ENCODE data around the gene NDUFA5. TPM values are rescaled to one million over a fixed set of nuclear protein-coding genes. Genes with fewer than 3 reads are reported as not detected.
"Not testable (repeated sequence)": the region's sequence is repeated elsewhere in the genome, so short reads cannot be mapped to it uniquely, and the experiment has no call there.

The NDUFA5 gene
- polyA plus RNA-seq, 1 of the 3 experiments (the other 2 are of a cell fraction) = 10.9 TPM

DNA sequence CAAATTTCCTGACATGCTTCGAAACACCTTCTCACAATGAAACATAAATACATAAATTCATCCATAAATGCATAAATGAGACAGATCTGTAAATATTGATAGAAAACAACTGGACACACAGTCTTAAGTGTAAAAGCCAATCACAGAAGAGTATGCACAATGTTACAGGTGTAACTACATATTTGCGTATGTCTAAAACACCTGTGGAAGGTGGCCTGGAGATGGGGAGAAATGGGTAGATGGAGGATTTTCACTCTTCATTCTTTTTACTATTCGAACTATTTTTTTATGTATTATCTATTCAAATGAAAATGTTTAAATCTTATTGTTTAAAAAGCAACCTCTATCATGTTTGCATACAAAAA lies 24.1 kb downstream of the NDUFA5 start (continued):
- no peak for TF ChIP-seq EZH2phosphoT487 (IDR thresholded peaks at IDR 0.05; ENCODE audit: borderline replicate concordance, low read depth)
- no peak for TF ChIP-seq EP300 (IDR thresholded peaks at IDR 0.05; ENCODE audit: borderline replicate concordance in 1 of 2, low read depth in 1 of 2, low read length in 1 of 2)
- TF ChIP-seq FOSL2 (IDR thresholded peaks at IDR 0.05; ENCODE audit: borderline replicate concordance, low read depth) = no peak
- TF ChIP-seq TCF12 (IDR thresholded peaks at IDR 0.05) = no peak
- no peak for TF ChIP-seq NFIC (IDR thresholded peaks at IDR 0.05; ENCODE audit: borderline replicate concordance)
- no peak for TF ChIP-seq RCOR1 (IDR thresholded peaks at IDR 0.05; ENCODE audit: low read length)

DNA sequence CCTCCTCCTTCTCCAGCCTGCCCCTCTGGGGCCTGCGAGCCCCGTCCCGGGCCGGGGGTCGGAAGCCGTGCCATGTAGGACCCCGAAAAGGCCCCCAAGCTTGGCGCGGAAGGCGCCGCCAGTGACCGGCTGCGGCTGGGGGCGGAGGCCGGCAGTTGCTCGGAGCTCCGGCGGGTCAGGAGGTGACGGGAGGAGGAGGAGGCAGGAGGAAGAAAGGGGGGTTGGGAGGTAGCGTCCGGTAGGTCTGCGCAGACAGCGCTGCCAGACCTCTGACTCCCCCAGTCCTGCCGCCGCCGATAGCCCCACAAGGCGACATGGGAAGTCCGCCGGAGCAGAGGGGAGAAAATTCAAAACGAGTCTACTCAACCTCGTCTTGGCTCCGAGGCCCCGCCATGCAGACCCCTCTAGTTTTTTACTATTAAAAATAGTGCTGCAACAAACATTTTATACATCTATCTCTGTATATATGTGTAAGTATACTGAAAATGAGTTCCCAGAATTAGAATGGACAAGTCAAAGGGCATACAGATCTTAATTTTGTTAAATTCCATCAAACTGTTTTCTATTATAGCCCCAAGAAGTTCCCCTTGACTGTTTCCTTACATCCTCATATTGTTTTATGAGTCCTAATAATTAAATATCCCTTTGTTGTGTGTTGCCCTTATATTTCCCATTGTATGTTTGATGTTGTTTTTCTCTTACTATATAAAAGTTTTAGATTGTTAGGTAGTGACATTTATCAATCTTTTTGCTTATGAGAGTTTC lies 24.6 kb downstream of the NDUFA5 start:
- H3K9me2 ChIP-seq; H3K4me1 ChIP-seq (ENCODE audit: control insufficient read depth in 1 of 2, insufficient read depth in 2 of 2, low read depth in 1 of 2, low read length in 1 of 2); H3K27ac ChIP-seq (ENCODE audit: low read depth in 2 of 2, low read length in 1 of 2); H3K79me2 ChIP-seq (ENCODE audit: insufficient read depth); H4K20me1 ChIP-seq (ENCODE audit: insufficient read depth); H3K27me3 ChIP-seq (ENCODE audit: insufficient read depth); H3K9me3 ChIP-seq; H3K36me3 ChIP-seq (replicated peaks in 1 of 2; ENCODE audit: control insufficient read depth in 1 of 2, insufficient read depth in 2 of 2, low read length in 1 of 2); CTCF ChIA-PET; POLR2A ChIA-PET; H3K9ac ChIP-seq: not testable (repeated sequence)
- H2AFZ ChIP-seq (ENCODE audit: low read depth) = peak overlapping the region; percentile 64
- WGBS (ENCODE audit: low lambda C conversion rate) = 4% methylated on average over 20 of the region's 33 CpGs
- DNase-seq = peak; percentile 10
- H3F3A ChIP-seq (replicated peaks; ENCODE audit: insufficient read depth) = peaks cover 28% of the 10 kb centered on the region
- peak overlapping the region; percentile 60 for H3K4me2 ChIP-seq
- peak overlapping the region; percentile 45 to 47 for H3K4me3 ChIP-seq (ENCODE audit: low read depth in 2 of 2, low read length in 1 of 2)

DNA sequence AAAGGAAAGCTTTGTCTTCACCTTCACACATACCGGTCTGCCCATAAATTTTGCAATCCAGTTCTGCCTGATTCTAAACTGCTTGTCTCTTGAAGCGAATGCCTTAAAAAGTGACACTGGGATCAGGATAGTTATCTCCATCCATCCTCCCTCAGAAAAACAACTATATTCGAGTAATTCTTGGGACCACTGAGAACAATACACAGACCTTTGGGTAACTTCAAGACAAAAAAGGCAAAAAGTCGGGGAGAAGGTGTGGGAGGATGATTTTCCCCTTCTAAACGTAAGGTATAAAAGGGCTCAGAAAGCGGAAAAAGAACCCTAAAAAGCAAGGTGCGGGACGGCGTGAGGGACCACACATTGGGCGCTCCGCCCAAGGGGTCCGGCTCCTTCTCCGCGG lies 25.3 kb downstream of the NDUFA5 start:
- H2AFZ ChIP-seq (ENCODE audit: low read depth) = peak overlapping the region; percentile 92
- peak overlapping the region; percentile 60 for H3K4me2 ChIP-seq

DNA sequence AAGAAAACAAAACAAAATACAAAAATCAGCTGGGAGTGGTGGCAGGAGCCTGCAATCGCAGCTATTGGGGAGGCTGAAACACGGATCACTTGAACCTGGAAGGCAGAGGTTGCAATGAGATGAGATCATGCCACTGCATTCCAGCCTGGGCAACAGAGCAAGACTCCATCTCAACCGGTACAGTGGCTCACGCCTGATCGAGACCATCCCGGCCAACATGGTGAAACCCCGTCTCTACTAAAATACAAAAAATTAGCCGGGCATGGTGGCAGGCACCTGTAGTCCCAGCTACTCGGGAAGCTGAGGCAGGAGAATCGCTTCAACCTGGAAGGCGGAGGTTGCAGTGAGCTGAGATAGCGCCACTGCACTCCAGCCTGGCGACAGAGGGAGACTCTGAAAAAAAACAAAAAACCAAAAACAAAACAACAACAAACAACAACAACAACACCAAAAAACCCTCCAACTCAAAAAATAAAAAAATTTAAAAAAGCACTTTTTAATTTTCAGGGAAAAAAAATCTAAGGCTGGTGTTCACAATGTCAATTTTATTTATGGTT lies 27.5 kb downstream of the NDUFA5 start:
- H3K4me1 ChIP-seq (ENCODE audit: control insufficient read depth in 1 of 2, insufficient read depth in 2 of 2, low read depth in 1 of 2, low read length in 1 of 2); H3K27ac ChIP-seq (ENCODE audit: low read depth in 2 of 2, low read length in 1 of 2); H3K9me3 ChIP-seq; H3K36me3 ChIP-seq (replicated peaks in 1 of 2; ENCODE audit: control insufficient read depth in 1 of 2, insufficient read depth in 2 of 2, low read length in 1 of 2); H3K79me2 ChIP-seq (ENCODE audit: insufficient read depth); H3K4me3 ChIP-seq (ENCODE audit: low read depth in 2 of 2, low read length in 1 of 2); DNase-seq; H3K9ac ChIP-seq; H3K27me3 ChIP-seq (ENCODE audit: insufficient read depth); H2AFZ ChIP-seq (ENCODE audit: low read depth); H3K4me2 ChIP-seq; POLR2A ChIA-PET; H3K9me2 ChIP-seq; H4K20me1 ChIP-seq (ENCODE audit: insufficient read depth): not testable (repeated sequence)
- peaks cover 12% of the 10 kb centered on the region for H3F3A ChIP-seq (replicated peaks; ENCODE audit: insufficient read depth)
- CTCF ChIA-PET = interaction anchor here (1.5 kb wide), 1 partner anchor 35 kb away, joined by 5 read pairs; no protein-coding TSS in a partner anchor
- WGBS (ENCODE audit: low lambda C conversion rate) = 69% methylated on average over 13 of the region's 13 CpGs

More for the DNA sequence above, 25.3 kb downstream of the NDUFA5 start:
- POLR2A ChIA-PET; CTCF ChIA-PET; DNase-seq; H3K9ac ChIP-seq; H3K9me2 ChIP-seq; H3K36me3 ChIP-seq (replicated peaks in 1 of 2; ENCODE audit: control insufficient read depth in 1 of 2, insufficient read depth in 2 of 2, low read length in 1 of 2); H3K79me2 ChIP-seq (ENCODE audit: insufficient read depth); H3K4me1 ChIP-seq (ENCODE audit: control insufficient read depth in 1 of 2, insufficient read depth in 2 of 2, low read depth in 1 of 2, low read length in 1 of 2); H3K9me3 ChIP-seq; H3K27ac ChIP-seq (ENCODE audit: low read depth in 2 of 2, low read length in 1 of 2); H4K20me1 ChIP-seq (ENCODE audit: insufficient read depth); H3K27me3 ChIP-seq (ENCODE audit: insufficient read depth): not testable (repeated sequence)
- Histone ChIP-seq H3K4me3 (ENCODE audit: low read depth in 2 of 2, low read length in 1 of 2) (peak overlapping the region; percentile 45 to 47), H3F3A (replicated peaks; ENCODE audit: insufficient read depth) (peaks cover 21% of the 10 kb centered on the region)
- 22% methylated on average over 7 of the region's 14 CpGs for WGBS (ENCODE audit: low lambda C conversion rate)
